Stimulated activated CD8-positive, alpha-beta memory T cell treated with anti-CD3 and anti-CD28 coated beads, Interleukin-12 subunit alpha, Interleukin-12 subunit beta, amount 100 ng/mL, for 24 hours (primary cell): ENCODE measurements around the gene SAMD5.

Source experiments
- DNase-seq: peaks from one replicate; pipeline ENCODE4 v3.0.0-alpha.2; 2020; ENCODE audit errors: extremely low read depth

The SAMD5 gene

DNA sequence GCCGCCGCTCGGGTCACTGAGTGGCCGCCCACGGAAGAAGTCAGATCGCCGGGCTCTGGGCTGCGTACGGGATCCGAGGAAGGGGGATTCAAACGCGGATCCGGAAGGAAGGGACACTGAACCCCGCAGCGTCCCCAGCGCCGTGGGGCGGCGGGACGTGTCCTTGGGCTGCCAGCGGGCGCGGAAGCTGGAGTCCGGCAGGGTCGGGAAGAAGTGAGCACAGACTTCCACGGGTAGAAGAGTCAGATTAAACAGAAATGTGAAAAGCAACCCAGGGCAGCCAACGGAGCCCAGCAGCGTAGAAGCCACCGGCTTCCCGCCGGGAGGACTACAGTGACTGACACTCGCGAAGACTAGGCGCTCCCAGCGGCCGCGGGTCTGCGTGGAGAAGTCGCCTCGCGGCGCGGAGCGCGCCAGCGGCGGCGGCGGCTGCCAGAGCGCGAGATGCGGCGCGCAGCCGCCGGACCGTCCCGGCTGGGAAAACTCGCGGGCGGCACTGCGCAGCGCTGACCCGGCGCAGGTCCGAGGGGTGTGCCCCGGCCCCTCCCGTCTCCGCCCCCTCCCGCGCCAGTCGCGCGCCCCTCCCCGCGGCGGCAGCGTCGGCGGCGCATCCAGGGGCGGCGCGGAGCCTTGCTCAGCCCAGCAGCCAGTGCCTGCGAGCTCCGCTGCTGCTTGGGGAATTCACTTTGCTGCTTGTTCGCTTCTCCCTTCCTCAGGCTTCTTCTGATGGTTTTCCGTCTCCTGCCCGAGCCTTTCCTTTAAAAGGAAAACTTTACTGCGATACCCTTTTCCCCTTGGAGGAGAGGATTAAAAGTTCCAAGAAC lies at the start of gene SAMD5:
SAMD5 (plus strand) TSS at position 649 of the 824 bp plus-strand sequence. CDS start 239 bp downstream, outside the sequence.
- DNase-seq = no peak

DNA sequence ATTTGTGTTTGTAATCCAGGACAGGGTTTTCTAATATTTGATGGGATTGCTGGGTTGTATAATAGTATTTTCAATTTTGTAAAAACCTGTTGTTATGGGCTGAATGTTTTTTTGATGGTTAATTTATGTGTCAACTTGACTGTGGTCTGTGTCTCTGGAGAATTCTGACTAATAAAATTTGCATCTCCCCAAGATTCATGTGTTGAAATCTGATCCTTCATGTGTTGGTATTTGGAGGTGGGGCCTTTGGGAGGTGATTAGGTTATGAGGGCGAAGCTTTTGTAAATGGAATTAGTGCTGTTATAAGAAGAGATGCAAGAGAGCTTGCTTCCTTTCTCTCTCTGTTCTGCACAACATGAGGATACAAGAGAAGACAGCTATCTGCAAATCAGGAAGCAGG lies 48.7 kb upstream of the SAMD5 start:
- no peak for DNase-seq

DNA sequence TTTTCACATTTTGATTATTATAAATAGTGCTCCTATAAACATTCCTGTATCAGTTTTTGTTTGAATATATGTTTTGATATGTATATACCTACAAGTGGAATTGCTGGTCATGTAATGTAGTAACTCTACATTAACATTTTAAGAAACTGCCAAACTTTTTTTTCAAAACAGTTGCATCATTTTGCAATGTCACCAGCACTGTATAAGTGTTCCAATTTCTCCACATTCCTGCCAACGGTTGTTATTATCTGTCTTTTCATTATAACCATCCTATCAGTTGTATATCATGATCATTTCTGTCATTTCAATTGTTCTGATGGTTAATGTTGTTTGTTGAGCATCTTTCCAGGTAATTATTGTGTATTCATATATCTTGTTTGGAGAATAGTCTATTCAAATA lies 44.8 kb upstream of the SAMD5 start:
- no peak for DNase-seq

DNA sequence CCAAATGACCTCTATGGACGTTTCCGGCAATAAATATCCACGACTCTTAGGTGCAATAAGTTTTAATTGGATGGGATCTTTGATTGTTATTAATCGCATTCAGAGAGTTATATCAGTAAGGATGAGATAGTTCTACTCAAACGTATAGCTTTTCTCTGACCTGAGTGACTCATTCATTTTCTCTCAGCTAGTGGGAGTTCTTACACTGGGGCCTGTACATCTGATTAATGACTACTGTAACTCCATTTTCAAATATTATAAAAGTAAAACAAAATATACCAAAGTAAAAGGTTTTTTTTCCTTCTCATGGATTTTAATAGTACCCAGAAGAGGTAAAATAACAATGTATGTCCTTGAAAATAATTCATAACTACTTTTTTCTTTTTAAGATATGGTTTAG lies 41.1 kb upstream of the SAMD5 start:
- no peak for DNase-seq

DNA sequence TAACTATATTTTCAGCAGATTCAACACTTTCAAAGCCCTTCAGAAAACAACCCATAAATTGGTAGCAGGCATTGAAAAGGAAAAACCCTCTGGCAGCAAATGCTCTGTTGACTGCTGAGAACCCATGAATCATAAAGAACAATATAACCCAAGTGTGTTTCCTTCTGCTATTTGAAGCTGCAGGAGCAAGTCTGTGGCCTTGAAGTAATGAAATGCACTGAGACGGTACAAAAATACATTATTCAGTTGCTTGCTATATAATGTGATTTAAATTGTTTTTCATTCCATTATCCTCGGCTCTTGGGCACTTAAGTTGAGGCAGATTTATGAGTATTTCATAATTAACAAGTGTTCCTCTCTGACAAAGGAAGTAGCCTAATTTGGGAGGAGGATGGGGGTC lies 40.6 kb upstream of the SAMD5 start:
- DNase-seq = no peak

DNA sequence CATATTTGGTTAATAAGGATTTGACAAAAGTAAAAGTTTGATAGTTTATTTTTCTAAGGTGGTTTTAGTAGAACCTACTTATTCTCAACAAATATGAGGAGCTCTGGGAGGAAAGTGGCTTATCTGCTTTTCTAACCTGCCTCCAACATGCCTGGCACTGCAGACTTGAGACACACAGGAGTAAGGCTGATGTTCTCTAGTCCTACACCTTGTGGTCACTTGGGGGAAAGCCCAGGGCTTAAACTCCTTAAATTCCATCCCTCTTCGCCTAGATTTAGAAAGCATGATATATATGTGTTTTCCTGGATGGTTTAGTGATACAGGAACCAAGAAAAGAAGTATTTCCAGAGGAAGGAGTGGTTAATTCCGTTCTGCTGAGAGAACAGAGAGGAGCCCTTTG lies 39.9 kb upstream of the SAMD5 start:
- DNase-seq = no peak

DNA sequence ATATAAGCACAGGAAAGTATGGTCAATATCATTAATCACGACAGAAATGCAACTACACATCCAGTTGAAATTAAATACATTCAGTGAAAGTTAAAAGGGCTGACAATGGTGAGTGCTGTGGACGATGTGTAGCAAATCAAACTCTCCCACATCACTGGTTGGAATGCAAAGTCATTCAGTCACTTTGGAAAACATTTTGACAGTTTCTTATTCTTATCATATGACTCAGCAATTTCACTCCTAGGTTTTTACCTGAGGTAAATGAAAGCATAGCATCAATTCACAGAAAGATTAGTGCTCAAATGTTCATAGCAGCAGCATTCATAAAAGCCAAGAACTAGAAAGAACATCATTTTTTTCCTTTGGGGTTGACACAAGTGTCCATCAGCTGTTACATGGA lies 28.6 kb upstream of the SAMD5 start:
- no peak for DNase-seq

DNA sequence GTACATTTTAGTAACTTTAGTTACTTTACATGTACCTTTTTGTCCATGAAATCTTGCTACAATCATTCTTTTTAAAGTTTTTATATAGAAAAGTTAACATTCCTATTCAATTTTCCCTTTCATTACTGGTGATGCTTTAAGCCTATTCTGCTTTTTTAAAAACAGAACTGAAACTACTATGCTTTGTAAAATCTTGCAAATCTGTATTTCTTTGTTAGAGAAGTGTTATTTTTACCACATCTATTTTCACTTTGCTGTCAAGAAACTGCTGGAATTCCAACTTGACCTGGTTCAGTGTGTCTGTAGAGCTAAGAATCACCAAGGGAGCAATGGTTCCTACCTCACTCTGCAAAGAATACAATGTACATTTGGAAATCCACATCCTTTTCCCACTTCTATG lies 21.8 kb upstream of the SAMD5 start:
- DNase-seq = no peak

DNA sequence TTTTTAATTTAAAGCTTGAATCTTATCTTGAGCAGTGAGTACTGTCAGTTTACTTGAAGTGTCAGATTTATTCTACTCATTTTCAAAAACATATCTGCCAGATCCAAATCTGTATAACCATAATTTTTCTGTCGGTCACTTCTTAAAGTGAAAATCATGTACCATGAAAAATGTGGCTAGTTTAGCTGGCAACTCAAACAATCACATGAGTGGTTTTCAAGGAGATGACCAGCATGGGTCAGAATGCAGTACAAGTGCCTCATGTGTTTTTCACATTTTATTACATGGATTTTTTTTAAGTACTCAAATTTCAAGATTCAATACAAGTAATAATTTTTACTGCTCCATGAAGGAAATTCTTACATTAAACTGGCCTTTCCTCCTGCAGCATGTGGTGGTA lies 11.0 kb upstream of the SAMD5 start:
- no peak for DNase-seq

DNA sequence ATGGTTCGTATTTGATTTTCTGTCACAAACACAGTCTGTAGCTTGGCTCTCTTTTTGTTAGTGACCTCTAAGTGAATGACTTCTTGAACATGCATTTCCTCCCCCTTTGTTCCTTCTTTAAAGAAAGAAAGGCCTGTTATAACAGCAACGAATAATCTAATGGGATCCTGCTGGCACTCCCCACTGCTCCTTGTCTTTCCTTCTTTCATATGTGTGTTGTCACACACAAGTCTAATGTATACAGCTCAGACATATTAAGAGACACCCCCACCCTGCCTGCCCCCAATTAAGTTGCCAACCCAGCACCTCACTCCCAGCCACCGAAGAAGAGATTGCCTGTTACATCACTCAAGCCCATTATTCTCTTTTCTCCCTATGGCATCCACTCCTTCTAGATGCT lies 4.9 kb upstream of the SAMD5 start:
- DNase-seq = no peak

DNA sequence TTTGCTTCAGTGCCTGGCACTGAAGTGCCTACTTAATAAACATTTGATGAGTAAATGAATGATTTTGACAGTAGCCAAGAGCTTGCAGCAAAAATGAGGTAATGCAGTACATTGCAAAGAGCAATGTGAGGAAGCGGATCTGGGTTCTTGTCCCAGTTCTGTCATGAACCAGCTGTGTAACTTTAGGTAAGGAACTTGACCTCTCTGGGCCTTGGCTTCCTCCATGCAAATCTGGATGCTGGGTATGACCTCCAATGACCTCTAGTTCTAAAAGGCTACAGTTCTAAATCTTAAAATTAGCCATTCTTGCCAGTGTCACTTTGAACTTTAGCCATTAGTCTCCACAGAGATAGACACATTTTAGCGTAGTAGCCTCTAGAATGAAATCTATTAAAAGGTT lies 3.6 kb upstream of the SAMD5 start:
- DNase-seq = no peak

DNA sequence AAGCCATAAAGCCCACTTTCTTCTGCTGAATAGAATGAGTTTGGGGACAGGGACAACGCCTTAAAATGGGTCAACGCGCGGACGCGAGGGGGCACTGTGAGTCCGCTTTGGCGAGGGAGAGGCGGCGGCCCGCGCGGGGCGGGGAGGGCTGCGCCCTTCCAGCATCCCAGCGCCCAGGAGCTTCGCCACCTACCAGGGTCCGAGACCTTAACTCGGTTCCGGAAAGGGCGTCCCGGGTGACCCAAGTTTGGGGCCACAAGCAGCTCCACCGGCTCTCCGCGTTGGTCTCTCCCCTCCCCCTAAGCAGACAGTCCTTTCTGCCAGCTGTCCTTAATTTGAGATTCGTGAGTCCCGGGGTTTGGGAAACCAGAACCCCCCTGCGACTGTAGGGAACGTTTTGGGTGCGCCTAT lies 1.8 kb upstream of the SAMD5 start:
- no peak for DNase-seq

DNA sequence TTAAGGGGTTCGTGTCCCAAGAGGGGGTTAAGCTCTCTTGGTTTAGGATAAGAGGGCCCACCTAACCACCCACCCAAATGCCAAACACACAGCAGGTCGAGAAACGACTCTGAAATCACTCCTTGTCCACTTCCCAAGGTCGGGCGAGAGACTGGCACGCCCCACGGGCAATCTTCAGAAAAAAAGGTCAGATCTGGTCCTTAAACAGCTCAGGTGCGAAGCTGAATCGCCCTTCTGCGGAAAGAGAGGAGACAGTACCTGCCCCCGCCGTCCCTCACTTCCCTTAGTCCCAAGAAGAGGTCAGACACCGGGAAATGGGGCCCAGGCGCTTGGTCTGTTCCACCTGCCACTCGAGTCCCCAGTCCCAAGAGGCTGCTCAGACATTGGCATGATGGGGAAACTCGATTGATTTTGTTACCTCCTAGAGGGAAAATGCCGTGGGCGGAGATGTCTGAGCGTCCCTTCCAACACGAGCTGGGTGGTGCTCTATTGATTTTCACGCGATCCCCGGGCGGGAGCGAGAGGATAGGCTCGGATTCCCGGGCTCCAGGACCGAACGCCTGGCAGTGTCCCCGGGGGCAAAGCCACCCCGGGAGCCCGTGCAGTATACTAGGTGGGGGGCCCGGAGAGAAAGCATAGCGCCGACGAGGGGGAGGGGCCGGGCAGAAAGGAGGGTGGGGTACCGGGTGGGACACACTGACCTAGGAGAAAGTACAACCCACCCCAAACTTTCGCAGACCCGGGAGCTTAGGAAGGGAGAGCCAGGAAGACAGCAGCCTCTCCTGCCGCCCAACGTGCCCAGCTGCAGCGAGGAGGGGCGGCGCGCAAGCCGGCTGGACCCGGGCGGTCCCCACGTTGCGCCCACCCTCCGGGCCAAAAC lies 1.1 kb upstream of the SAMD5 start:
- no peak for DNase-seq

DNA sequence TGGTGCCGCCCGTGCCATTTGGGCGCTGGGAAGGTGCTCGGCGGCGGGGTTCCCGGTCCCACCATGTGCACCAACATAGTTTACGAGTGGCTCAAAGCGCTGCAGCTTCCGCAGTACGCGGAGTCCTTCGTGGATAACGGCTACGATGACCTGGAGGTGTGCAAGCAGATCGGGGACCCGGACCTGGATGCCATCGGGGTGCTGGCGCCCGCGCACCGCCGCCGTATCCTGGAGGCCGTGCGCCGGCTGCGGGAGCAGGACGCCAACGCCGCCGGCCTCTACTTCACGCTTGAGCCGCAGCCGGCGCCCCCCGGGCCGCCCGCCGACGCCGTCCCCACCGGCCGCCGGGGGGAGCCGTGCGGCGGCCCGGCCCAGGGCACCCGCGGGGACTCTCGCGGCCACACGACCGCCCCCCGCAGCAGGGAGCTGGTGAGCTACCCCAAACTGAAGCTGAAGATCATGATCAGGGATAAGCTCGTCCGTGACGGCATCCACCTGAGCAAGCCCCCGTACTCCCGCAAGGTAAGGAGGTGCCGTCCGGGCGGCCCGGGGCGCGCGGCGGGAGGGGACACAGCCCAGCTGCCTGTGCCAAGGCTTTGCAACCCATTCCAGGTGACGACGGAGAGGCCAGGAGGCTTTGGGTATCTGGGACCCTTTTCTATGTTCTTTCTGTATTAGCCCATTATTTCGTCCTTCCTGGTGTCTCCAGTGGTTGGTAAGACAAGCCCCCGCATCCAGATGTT lies 547 bp downstream of the SAMD5 start:
- DNase-seq = no peak

DNA sequence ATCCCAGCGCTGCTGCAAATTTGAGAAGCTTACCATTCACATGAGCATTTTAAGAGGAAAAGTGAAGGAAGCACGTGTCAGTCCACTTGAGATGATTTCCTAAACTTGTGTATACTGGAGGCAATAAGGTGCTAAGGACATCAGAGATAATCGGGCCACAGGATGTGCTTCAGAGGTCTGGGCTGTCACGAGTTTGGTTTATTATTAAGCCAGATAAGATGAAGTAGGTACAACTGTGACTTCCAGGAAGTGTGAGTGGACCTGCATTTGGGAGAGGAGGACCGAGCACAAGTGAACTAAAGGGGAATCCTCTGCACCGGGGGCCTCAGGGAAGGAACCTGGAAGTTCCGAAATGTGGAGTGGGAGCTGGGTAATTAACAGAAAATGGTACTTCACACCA lies 1.4 kb downstream of the SAMD5 start:
- no peak for DNase-seq

DNA sequence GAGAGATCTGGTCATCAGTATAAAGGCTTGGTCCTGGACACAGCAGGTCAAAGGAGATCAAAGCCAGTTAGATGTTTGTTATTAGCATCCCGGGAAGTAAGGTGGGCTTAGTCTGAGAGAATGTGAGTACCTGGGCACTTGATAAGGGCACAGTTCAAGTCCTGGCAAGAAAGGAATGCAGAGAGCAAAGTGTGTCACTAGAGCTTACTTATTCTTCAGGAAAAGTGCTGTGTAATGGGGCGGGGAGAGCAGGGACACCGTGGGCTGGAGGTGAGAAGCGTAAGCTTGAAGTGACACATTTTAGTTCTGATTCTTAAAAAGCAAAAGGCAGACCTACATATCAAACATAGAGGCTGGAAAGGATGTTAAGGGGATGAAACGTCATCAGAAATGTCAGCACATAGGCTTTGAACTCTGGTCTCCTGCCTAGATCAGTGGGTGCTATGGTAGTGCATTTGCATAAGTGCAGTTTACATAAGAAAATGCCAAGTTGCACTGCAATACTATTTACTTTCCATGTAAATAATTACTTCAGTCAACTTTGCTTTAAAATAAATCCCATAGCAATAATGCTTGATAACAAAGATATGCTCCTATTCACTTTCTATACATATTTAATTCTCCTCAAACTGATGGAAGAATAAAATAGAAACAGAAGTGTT lies 2.6 kb downstream of the SAMD5 start:
- no peak for DNase-seq

DNA sequence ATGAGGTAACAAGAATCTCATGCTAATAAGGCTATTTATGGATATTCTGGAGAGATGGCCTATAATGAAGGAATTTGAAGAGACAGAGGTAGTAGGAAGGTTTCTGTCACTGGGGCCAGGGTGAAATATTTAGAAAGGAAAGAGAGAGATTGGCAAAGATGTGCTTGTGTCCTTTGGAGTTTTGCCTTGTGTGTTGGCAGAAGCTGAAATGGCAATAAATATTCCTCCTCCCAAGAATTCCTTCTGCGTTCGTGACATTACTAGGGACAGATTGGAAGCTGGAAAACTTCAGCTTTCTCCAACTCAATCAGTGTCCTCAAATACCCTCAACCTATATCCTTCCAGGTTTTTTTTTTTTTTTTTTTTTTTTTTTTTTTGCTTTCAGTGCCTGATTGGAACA lies 6.3 kb downstream of the SAMD5 start:
- no peak for DNase-seq

DNA sequence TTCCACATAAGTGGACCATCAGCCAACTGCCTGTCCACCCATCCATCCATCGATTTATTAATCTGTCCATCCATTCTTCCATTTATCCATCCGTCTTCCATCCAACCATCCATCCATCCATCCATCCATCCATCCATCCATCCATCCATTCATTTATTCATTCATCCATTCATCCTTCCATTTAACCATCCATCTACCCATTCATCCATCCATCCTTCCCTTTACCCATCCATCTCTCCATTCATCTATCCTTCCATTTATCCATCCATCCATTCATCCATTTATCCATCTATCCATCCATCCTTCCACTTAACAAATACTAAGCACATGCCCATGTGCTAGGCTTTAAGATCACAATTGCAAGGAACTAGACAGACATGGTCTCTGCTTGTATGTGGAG lies 6.8 kb downstream of the SAMD5 start:
- no peak for DNase-seq

DNA sequence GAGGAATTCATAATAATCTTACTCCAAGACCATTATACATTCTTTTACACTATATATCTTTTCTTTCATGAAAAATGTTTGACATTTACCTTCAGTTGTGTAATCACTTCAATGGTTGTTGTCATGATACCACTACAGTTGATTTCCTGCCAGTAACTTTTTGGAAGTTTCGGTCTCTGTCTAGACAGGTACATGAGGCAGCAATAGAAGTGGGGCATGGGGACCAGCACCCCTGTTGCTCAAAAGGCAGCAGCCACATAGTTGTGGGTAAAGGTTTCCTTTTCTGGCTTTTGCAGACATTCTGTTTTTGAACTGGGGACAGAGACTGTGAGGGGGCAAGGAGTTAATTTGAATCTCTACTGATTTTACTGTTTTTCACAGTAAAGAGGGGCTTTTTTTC lies 14.1 kb downstream of the SAMD5 start:
- no peak for DNase-seq

DNA sequence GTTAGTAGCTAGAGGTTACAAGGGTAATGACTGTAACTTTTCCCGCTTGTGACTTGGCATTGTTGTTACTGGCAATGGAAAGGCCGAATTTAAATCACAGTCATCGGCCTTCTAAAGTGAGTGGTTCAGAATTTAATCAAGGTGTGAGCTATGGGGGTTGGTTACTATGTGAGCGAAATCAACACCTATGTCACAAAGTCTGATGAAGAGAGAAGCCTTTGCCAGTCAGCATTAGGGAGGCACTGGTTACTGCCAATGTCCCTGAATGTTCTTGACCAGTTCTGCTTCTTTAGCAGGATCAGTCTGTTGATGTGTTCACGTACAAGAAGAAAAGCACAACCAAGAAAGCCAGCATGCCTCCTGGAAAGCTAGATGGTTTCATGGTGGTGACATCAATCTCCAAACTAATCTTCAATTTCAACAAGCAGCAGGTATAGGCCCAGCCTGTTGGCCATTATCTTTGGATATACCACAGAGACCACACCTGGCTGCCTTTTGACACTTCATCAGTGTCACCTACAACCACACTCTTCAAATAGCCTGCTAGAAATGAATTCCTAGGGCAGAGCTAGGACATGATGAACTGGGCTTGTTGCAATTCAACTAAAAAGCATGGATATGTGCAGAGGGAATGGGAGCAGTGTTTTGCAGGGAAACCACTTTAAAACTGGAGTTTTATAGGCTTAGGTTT lies 17.2 kb downstream of the SAMD5 start:
- DNase-seq = no peak

DNA sequence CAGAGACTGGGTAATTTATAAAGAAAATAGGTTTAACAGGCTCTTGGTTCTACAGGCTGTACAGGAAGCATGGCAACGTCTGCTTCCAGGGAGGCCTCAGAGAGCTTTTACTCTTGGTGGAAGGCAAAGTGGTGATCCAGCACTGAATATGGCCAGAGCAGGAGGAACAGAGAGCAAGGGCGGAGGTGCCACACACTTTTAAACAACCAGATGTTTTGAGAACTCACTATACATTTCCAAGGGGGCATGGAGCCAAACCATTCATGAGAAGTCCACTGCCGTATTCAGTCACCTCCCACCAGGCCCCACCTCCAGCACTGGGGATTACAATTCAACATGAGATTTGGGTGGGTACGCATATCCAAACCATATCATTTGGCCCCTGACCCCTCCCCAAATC lies 18.7 kb downstream of the SAMD5 start:
- DNase-seq = no peak
